Suprapubic skin (tissue), 4 donors: ENCODE data around the gene SGCE. TPM values are rescaled to one million over a fixed set of nuclear protein-coding genes. Genes with fewer than 3 reads are reported as not detected.

Source experiments
- DNase-seq, 2 donors: peaks; one replicate each; pipeline ENCODE4 v3.0.0-alpha.2; 2019; ENCODE audit warnings: low spot score in 2 of 2
- H3K27ac ChIP-seq: fragments of 200-600 bp; sonication (generic); one replicate; pipeline ENCODE4 v1.5.1; 2019
- H3K27me3 ChIP-seq: fragments of 200-600 bp; sonication (generic); one replicate; pipeline ENCODE4 v1.5.1; 2019
- H3K36me3 ChIP-seq: fragments of 200-600 bp; sonication (generic); one replicate; pipeline ENCODE4 v1.5.1; 2019
- H3K4me1 ChIP-seq: fragments of 200-600 bp; sonication (generic); one replicate; pipeline ENCODE4 v1.5.1; 2019
- H3K4me3 ChIP-seq: fragments of 200-600 bp; sonication (generic); one replicate; pipeline ENCODE4 v1.5.1; 2019; ENCODE audit warnings: mild to moderate bottlenecking
- H3K9me3 ChIP-seq: fragments of 200-600 bp; sonication (generic); one replicate; pipeline ENCODE4 v1.5.1; 2019
- EP300 ChIP-seq: sonication (generic); formaldehyde crosslinking; IDR thresholded peaks from one replicate; pipeline ENCODE4 v1.6.1; 2017; ENCODE audit warnings: antibody characterized with exemption
- POLR2A ChIP-seq, 2 donors: fragments of 450-650 bp; IDR thresholded peaks; one replicate each; pipeline ENCODE4 v1.6.1; 2017; ENCODE audit warnings: antibody characterized with exemption in 2 of 2, mild to moderate bottlenecking in 2 of 2, moderate library complexity in 2 of 2
- POLR2AphosphoS5 ChIP-seq, 3 donors: sonication (generic); formaldehyde crosslinking; IDR thresholded peaks; one replicate each; pipeline ENCODE4 v1.6.1; 2017; ENCODE audit warnings: antibody characterized with exemption in 3 of 3
- WGBS: methylation state at CpG from one replicate; pipeline ENCODE4 v1.1.5; 2018; 5-methylcytosine and 5-hydroxymethylcytosine counted together
- total RNA-seq, 4 donors: library from RNA; depleted of rRNA; stranded (reverse); fragments of >200 nt; gene quantifications; one replicate each; pipeline ENCODE4 v1.1.0, GENCODE V29; 2016
- TF ChIP-seq, protein P1 (sequence below), 2 donors: fragments of 200-600 bp in 1 of 2; fragments of 450-650 bp in 1 of 2; sonication (generic) in 1 of 2; IDR thresholded peaks; one replicate each; pipeline ENCODE4 v1.5.1; 2016 to 2019; ENCODE audit warnings: antibody characterized with exemption in 2 of 2, mild to moderate bottlenecking in 1 of 2, moderate library complexity in 1 of 2

Gene SGCE
- total RNA-seq, 4 donors from 2014 or later = 6.3 to 20.0 (median 13.2) TPM

DNA sequence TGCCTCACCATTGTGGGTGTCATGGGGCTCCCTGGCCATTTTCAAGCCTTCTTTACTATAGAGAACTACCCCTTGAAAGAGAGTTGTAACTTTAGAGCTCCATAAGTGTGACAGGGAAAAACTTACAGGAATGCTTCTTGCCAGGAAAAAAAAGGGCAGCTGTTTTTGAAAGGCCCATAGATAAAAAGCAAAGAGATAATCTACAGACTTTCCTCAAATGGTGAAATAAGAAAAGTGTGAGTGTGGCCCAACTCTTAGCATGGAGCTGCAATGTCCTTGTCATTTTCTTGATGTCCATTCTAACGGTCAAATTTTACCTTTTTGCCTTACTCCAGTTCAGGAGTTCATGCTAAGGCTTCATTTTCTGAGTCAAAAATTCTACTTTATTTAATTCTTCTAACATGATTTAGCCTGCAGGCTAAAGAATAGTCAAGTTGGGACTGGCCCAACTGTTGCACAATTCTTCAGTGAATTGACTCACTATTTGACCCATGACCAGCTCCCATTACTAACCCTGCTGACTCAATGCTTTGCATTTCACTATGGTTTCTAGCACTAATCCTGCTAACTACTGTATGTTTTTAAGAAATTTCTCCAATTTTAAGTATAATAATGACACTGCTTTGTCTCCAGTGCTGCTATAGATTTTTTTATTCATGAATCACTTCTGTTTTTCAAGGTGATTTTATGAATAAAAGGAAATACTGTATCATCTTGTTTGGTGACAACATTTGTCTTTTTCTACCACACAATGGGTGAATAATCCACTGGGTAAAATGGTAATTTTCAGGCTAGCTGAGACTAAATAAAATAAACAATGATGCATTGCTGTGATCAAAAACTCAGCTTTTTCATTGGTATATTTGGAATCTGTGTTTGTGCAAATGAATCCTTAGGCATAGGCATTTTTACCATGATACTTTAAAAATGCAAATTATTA lies 41.4 kb upstream of the SGCE start:
- 59% methylated on average over 1 of the region's 1 CpG for WGBS
- TF ChIP-seq, protein P1, sequence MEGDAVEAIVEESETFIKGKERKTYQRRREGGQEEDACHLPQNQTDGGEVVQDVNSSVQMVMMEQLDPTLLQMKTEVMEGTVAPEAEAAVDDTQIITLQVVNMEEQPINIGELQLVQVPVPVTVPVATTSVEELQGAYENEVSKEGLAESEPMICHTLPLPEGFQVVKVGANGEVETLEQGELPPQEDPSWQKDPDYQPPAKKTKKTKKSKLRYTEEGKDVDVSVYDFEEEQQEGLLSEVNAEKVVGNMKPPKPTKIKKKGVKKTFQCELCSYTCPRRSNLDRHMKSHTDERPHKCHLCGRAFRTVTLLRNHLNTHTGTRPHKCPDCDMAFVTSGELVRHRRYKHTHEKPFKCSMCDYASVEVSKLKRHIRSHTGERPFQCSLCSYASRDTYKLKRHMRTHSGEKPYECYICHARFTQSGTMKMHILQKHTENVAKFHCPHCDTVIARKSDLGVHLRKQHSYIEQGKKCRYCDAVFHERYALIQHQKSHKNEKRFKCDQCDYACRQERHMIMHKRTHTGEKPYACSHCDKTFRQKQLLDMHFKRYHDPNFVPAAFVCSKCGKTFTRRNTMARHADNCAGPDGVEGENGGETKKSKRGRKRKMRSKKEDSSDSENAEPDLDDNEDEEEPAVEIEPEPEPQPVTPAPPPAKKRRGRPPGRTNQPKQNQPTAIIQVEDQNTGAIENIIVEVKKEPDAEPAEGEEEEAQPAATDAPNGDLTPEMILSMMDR (IDR thresholded peaks at IDR 0.05) = no peak
- TF ChIP-seq POLR2A (IDR thresholded peaks at IDR 0.05) (no peak), POLR2AphosphoS5 (IDR thresholded peaks at IDR 0.05) (peak in 1 of 3 donors; percentile 54)
- Histone ChIP-seq H3K27me3 (no peaks in the 10 kb centered on the region), H3K36me3 (no peaks in the 10 kb centered on the region), H3K9me3 (no peaks in the 10 kb centered on the region), H3K4me3 (no peak overlapping the region), H3K4me1 (peaks cover 9% of the 10 kb centered on the region), H3K27ac (no peak overlapping the region)
- DNase-seq = peak in 1 of 2 donors; percentile 71

- H3K4me3 ChIP-seq = no peak overlapping the region
- WGBS = no CpG with 5 or more reads among the region's 2 CpGs
- TF ChIP-seq POLR2A (IDR thresholded peaks at IDR 0.05) (no peak), POLR2AphosphoS5 (IDR thresholded peaks at IDR 0.05) (no peak), EP300 (no peak)
- TF ChIP-seq, protein P1 (IDR thresholded peaks at IDR 0.05) = no peak
- H3K36me3 ChIP-seq = no peaks in the 10 kb centered on the region
- no peaks in the 10 kb centered on the region for H3K9me3 ChIP-seq
- H3K27me3 ChIP-seq = no peaks in the 10 kb centered on the region
- no peaks in the 10 kb centered on the region for H3K4me1 ChIP-seq
- DNase-seq = no peak
- no peak overlapping the region for H3K27ac ChIP-seq
These were observed 31.9 kb upstream of the SGCE start for GRCh38 chr7:94687810-94688209.

- TF ChIP-seq POLR2AphosphoS5 (IDR thresholded peaks at IDR 0.05) = no peak
- TF ChIP-seq POLR2A (IDR thresholded peaks at IDR 0.05) = no peak
- Histone ChIP-seq H3K9me3 (no peaks in the 10 kb centered on the region), H3K27ac (no peak overlapping the region), H3K4me3 (no peak overlapping the region), H3K36me3 (no peaks in the 10 kb centered on the region), H3K27me3 (no peaks in the 10 kb centered on the region), H3K4me1 (no peaks in the 10 kb centered on the region)
- WGBS = 73% methylated on average over 2 of the region's 2 CpGs
- DNase-seq = no peak
These were observed 31.1 kb upstream of the SGCE start for GRCh38 chr7:94687076-94687475.

DNA sequence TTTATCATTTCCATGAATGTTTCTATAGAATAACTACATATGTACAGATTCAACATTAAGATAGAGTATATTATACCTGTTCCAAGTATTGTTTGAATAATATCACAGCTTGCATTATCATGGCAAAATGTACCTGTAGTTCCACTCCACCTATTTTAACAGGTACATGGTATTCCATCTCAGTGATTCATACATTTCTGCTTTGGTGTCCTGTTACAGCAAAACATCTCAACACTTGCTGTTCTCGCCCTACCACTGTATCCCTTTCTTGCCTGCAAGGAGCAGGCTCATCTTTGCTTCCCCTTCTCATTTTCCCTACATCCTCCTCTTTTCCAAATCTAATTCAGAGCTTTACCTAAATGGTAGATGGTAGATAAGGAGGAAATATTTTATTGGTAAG lies 27.1 kb upstream of the SGCE start:
- Histone ChIP-seq H3K36me3 (no peaks in the 10 kb centered on the region), H3K27ac (no peak overlapping the region), H3K27me3 (no peaks in the 10 kb centered on the region), H3K9me3 (no peaks in the 10 kb centered on the region), H3K4me1 (no peaks in the 10 kb centered on the region), H3K4me3 (no peak overlapping the region)
- no peak for DNase-seq
- TF ChIP-seq, protein P1 (IDR thresholded peaks at IDR 0.05) = no peak
- no peak for TF ChIP-seq EP300
- TF ChIP-seq POLR2AphosphoS5 (IDR thresholded peaks at IDR 0.05) = no peak
- TF ChIP-seq POLR2A (IDR thresholded peaks at IDR 0.05) = no peak
- 83% methylated on average over 1 of the region's 1 CpG for WGBS

GRCh38 chr7:94679358-94679757 lies 23.4 kb upstream of the SGCE start:
- H3K36me3 ChIP-seq = no peaks in the 10 kb centered on the region
- no peak for TF ChIP-seq EP300
- TF ChIP-seq, protein P1 (IDR thresholded peaks at IDR 0.05) = no peak
- no peak for TF ChIP-seq POLR2A (IDR thresholded peaks at IDR 0.05)
- no peak for TF ChIP-seq POLR2AphosphoS5 (IDR thresholded peaks at IDR 0.05)
- no peak overlapping the region for H3K4me3 ChIP-seq
- no peak overlapping the region for H3K27ac ChIP-seq
- no peaks in the 10 kb centered on the region for H3K27me3 ChIP-seq
- no peaks in the 10 kb centered on the region for H3K4me1 ChIP-seq
- H3K9me3 ChIP-seq = no peaks in the 10 kb centered on the region
- DNase-seq = no peak
- 84% methylated on average over 1 of the region's 1 CpG for WGBS
